Measurements from ENCODE around the gene FPR2.
"Not testable (repeated sequence)": the region's sequence is repeated elsewhere in the genome, so short reads cannot be mapped to it uniquely, and the experiment has no call there.

FPR2 gene

DNA sequence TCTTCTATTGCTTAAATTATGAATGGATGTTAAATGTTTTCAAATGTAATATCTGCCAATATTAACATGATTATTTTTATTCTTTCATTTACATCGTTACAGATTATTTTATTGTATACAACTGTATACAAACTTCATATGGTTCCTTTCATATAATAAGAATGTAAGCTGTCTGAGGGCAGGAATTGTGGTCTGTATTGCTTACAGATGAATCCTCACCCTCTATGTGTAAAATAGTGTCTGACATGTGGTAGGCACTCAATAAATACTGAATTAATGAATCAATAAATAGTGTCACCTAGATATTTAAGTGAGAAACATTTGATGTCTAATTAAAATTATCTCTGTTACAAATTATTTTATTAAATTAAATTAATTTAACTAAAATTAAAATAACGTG, 41.8 kb downstream of the FPR2 start:
- no peak for DNase-seq
- Histone ChIP-seq H3K27me3 (replicated peaks; ENCODE audit: insufficient read depth, low read length) (no peaks in the 10 kb centered on the region), H3K79me2 (ENCODE audit: low read length) (no peaks in the 10 kb centered on the region), H3K9ac (ENCODE audit: low read length) (no peak overlapping the region), H3K4me1 (ENCODE audit: low read length) (no peaks in the 10 kb centered on the region), H3K36me3 (replicated peaks; ENCODE audit: insufficient read depth, low read length) (no peaks in the 10 kb centered on the region), H4K20me1 (ENCODE audit: insufficient read depth, low read length) (no peaks in the 10 kb centered on the region), H2AFZ (ENCODE audit: low read length) (no peak overlapping the region), H3F3A (ENCODE audit: insufficient read depth, low read length) (no peaks in the 10 kb centered on the region), H3K4me2 (ENCODE audit: low read depth, low read length) (no peak overlapping the region), H3K4me3 (ENCODE audit: low read length) (no peak overlapping the region), H3K27ac (ENCODE audit: low read length) (no peak overlapping the region), H3K9me2 (replicated peaks; ENCODE audit: insufficient read depth, low read length) (no peaks in the 10 kb centered on the region), H3K9me3 (replicated peaks; ENCODE audit: insufficient read depth, low read length) (no peaks in the 10 kb centered on the region)
- TF ChIP-seq EZH2phosphoT487 (IDR thresholded peaks at IDR 0.05; ENCODE audit: low read length) (no peak), EZH2 (optimal IDR thresholded peaks at IDR 0.05; ENCODE audit: low read depth, low read length) (no peak)
- TF ChIP-seq, protein P1, sequence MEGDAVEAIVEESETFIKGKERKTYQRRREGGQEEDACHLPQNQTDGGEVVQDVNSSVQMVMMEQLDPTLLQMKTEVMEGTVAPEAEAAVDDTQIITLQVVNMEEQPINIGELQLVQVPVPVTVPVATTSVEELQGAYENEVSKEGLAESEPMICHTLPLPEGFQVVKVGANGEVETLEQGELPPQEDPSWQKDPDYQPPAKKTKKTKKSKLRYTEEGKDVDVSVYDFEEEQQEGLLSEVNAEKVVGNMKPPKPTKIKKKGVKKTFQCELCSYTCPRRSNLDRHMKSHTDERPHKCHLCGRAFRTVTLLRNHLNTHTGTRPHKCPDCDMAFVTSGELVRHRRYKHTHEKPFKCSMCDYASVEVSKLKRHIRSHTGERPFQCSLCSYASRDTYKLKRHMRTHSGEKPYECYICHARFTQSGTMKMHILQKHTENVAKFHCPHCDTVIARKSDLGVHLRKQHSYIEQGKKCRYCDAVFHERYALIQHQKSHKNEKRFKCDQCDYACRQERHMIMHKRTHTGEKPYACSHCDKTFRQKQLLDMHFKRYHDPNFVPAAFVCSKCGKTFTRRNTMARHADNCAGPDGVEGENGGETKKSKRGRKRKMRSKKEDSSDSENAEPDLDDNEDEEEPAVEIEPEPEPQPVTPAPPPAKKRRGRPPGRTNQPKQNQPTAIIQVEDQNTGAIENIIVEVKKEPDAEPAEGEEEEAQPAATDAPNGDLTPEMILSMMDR (IDR thresholded peaks at IDR 0.05; ENCODE audit: low read length), result no peak

DNA sequence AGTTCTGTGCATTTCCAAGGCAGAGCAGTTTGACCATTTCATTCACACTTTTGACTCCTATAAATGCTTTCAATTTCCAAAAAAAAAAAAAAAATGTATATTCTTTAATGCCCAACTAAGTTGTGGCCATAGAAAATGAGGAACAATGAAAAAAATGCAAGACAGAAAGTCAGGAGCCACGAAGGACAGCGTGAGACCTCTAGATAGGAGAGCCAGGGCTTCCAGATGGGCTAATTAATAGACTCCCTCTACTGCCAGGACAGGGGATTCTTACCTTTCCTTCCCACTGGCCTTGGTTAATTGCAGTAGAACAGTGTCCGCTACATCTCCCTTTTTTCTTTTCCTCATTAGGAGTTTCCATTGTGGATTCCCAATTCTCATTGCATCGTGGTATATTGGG, 42.5 kb downstream of the FPR2 start:
- no peaks in the 10 kb centered on the region for H3K9me2 ChIP-seq (replicated peaks; ENCODE audit: insufficient read depth, low read length)
- no peak for DNase-seq
- H3K36me3 ChIP-seq (replicated peaks; ENCODE audit: insufficient read depth, low read length), result no peaks in the 10 kb centered on the region
- H2AFZ ChIP-seq (ENCODE audit: low read length), result no peak overlapping the region
- H3K79me2 ChIP-seq (ENCODE audit: low read length), result no peaks in the 10 kb centered on the region
- TF ChIP-seq EZH2 (optimal IDR thresholded peaks at IDR 0.05; ENCODE audit: low read depth, low read length) (no peak), EZH2phosphoT487 (IDR thresholded peaks at IDR 0.05; ENCODE audit: low read length) (no peak)
- TF ChIP-seq, protein P1 (IDR thresholded peaks at IDR 0.05; ENCODE audit: low read length), result no peak
- H3K4me1 ChIP-seq (ENCODE audit: low read length), result no peaks in the 10 kb centered on the region
- H3K27ac ChIP-seq (ENCODE audit: low read length), result no peak overlapping the region
- H3F3A ChIP-seq (ENCODE audit: insufficient read depth, low read length), result no peaks in the 10 kb centered on the region
- H3K4me2 ChIP-seq (ENCODE audit: low read depth, low read length), result no peak overlapping the region
- no peak overlapping the region for H3K4me3 ChIP-seq (ENCODE audit: low read length)
- no peaks in the 10 kb centered on the region for H3K27me3 ChIP-seq (replicated peaks; ENCODE audit: insufficient read depth, low read length)
- H3K9ac ChIP-seq (ENCODE audit: low read length), result no peak overlapping the region
- no peaks in the 10 kb centered on the region for H3K9me3 ChIP-seq (replicated peaks; ENCODE audit: insufficient read depth, low read length)
- H4K20me1 ChIP-seq (ENCODE audit: insufficient read depth, low read length), result no peaks in the 10 kb centered on the region

DNA sequence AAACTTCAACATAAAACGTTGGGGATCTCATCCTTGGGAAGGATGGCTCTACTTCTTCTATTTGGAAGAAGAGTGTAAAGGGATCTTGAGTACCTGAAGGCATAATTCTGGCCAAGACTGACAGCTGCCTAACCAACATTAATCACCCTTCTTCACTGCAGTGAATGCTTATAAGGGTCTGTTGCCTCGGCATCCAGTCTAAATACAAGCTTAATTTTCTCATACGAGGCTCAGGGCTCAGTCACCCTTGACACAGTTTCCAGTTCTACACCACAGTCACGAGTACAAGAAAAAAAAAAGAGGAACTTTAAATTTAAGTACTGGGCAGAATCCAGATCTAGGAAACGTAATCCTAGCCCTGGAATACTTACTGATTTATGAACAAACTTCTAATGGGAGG, 43.0 kb downstream of the FPR2 start:
- H4K20me1 ChIP-seq (ENCODE audit: insufficient read depth, low read length), result no peaks in the 10 kb centered on the region
- H3K4me2 ChIP-seq (ENCODE audit: low read depth, low read length), result no peak overlapping the region
- no peak for TF ChIP-seq EZH2 (optimal IDR thresholded peaks at IDR 0.05; ENCODE audit: low read depth, low read length)
- TF ChIP-seq EZH2phosphoT487 (IDR thresholded peaks at IDR 0.05; ENCODE audit: low read length), result no peak
- TF ChIP-seq, protein P1 (IDR thresholded peaks at IDR 0.05; ENCODE audit: low read length), result no peak
- H3K9me2 ChIP-seq (replicated peaks; ENCODE audit: insufficient read depth, low read length), result no peaks in the 10 kb centered on the region
- no peaks in the 10 kb centered on the region for H3F3A ChIP-seq (ENCODE audit: insufficient read depth, low read length)
- H3K4me1 ChIP-seq (ENCODE audit: low read length), result no peaks in the 10 kb centered on the region
- no peak for DNase-seq
- H3K9me3 ChIP-seq (replicated peaks; ENCODE audit: insufficient read depth, low read length), result no peaks in the 10 kb centered on the region
- H3K9ac ChIP-seq (ENCODE audit: low read length), result no peak overlapping the region
- H3K27ac ChIP-seq (ENCODE audit: low read length), result no peak overlapping the region
- H3K36me3 ChIP-seq (replicated peaks; ENCODE audit: insufficient read depth, low read length), result no peaks in the 10 kb centered on the region
- H3K27me3 ChIP-seq (replicated peaks; ENCODE audit: insufficient read depth, low read length), result no peaks in the 10 kb centered on the region
- H3K79me2 ChIP-seq (ENCODE audit: low read length), result no peaks in the 10 kb centered on the region
- no peak overlapping the region for H2AFZ ChIP-seq (ENCODE audit: low read length)
- no peak overlapping the region for H3K4me3 ChIP-seq (ENCODE audit: low read length)

DNA sequence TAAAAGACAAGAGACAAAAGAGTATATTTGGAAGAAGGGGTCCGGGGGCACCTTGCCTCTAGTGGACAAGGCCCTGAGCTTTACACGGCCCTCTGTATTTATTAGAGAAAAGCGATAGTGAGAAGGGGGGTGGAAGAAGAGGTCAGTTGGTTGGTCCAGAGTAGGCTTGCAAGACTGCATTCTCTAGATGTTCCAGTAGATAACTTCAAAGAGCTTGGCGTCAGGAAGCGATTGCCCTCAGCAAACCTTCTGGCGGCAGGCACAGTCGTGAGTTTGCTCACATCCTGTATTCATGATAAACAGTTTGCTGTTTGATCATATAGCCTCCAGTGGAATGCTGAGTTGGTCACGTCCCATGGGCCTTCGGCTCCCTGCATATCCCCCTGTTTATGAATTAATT, 43.8 kb downstream of the FPR2 start:
- not testable (repeated sequence) for H3K9me2 ChIP-seq (replicated peaks; ENCODE audit: insufficient read depth, low read length); H3K27me3 ChIP-seq (replicated peaks; ENCODE audit: insufficient read depth, low read length); H3K4me3 ChIP-seq (ENCODE audit: low read length); H3K9me3 ChIP-seq (replicated peaks; ENCODE audit: insufficient read depth, low read length); H2AFZ ChIP-seq (ENCODE audit: low read length); H4K20me1 ChIP-seq (ENCODE audit: insufficient read depth, low read length); H3K27ac ChIP-seq (ENCODE audit: low read length); H3K4me2 ChIP-seq (ENCODE audit: low read depth, low read length); H3K4me1 ChIP-seq (ENCODE audit: low read length); H3K9ac ChIP-seq (ENCODE audit: low read length); DNase-seq; H3K79me2 ChIP-seq (ENCODE audit: low read length); H3F3A ChIP-seq (ENCODE audit: insufficient read depth, low read length); H3K36me3 ChIP-seq (replicated peaks; ENCODE audit: insufficient read depth, low read length)

DNA sequence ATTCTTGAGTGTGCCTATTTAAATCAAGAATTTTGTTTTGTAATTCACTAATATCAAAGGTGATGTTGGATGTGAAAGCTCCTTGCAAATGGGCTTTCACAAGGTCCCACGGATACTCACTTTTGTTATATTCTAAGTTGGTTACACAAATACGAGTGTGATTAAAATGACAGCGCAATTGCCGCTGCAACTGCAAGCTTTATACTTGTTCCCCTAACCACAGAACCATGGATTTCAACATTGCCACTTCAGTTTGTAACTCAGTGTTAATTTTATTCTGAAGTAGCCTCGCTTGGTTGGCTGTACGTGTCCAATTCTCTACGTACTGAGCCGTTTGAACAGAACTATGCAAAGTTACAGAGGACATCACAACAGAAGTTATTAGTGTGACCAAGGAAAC, 44.4 kb downstream of the FPR2 start:
- H3K27ac ChIP-seq (ENCODE audit: low read length); H3F3A ChIP-seq (ENCODE audit: insufficient read depth, low read length); H3K79me2 ChIP-seq (ENCODE audit: low read length); H3K9me3 ChIP-seq (replicated peaks; ENCODE audit: insufficient read depth, low read length); H3K27me3 ChIP-seq (replicated peaks; ENCODE audit: insufficient read depth, low read length); H3K9ac ChIP-seq (ENCODE audit: low read length); H3K36me3 ChIP-seq (replicated peaks; ENCODE audit: insufficient read depth, low read length); H3K4me1 ChIP-seq (ENCODE audit: low read length); H4K20me1 ChIP-seq (ENCODE audit: insufficient read depth, low read length); DNase-seq; H3K4me2 ChIP-seq (ENCODE audit: low read depth, low read length); H3K4me3 ChIP-seq (ENCODE audit: low read length); H2AFZ ChIP-seq (ENCODE audit: low read length); H3K9me2 ChIP-seq (replicated peaks; ENCODE audit: insufficient read depth, low read length): not testable (repeated sequence)

DNA sequence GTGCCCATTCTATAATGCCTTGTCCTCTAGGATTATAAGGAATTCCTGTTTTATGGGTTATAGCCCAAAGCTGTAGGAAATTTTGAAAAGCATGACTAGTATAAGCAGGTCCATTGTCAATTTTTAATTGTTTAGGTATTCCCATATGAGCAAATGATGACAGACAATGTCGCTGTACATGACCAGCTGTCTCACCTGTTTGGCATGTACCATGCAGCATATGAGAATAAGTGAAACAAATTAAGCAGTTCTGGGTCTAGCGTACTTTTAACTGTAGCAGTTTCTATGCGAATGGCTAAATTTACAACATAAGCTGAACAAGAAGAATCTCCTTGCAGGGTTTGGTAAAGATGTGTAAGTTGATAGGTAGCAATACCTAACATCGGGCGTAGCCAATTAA, 45.6 kb downstream of the FPR2 start:
- not testable (repeated sequence) for H3K4me3 ChIP-seq (ENCODE audit: low read length); H3K27ac ChIP-seq (ENCODE audit: low read length); DNase-seq; H3K9me3 ChIP-seq (replicated peaks; ENCODE audit: insufficient read depth, low read length); H3K36me3 ChIP-seq (replicated peaks; ENCODE audit: insufficient read depth, low read length); H3K9me2 ChIP-seq (replicated peaks; ENCODE audit: insufficient read depth, low read length); H4K20me1 ChIP-seq (ENCODE audit: insufficient read depth, low read length); H3K4me2 ChIP-seq (ENCODE audit: low read depth, low read length); H3F3A ChIP-seq (ENCODE audit: insufficient read depth, low read length); H3K27me3 ChIP-seq (replicated peaks; ENCODE audit: insufficient read depth, low read length); H3K79me2 ChIP-seq (ENCODE audit: low read length); H3K4me1 ChIP-seq (ENCODE audit: low read length); H2AFZ ChIP-seq (ENCODE audit: low read length); H3K9ac ChIP-seq (ENCODE audit: low read length)
